Endothelial cell of umbilical vein (primary cell): ENCODE results near the gene TRIM61. TPM values are rescaled to one million over a fixed set of nuclear protein-coding genes. Genes with fewer than 3 reads are reported as not detected.
"Not testable (repeated sequence)": the region's sequence is repeated elsewhere in the genome, so short reads cannot be mapped to it uniquely, and the experiment has no call there.

ENCODE experiments used
- BruUV-seq: library from RNA; stranded (reverse); fragments of 400-500 nt; replicated peaks from 2 replicates; lab custom pipeline; 2021; lab: Mats Ljungman, UMichigan
- CTCF ChIA-PET: fragments of 300-600, 350-600 bp; sonication (Branson Sonifier 250); formaldehyde crosslinking; loops from one replicate; lab custom pipeline; 2021; ENCODE audit warnings: antibody characterized with exemption, inconsistent platforms; lab: Charles Lee
- POLR2A ChIA-PET: fragments of 300-600, 350-600 bp; sonication (Branson Sonifier 250); formaldehyde crosslinking; loops from one replicate; lab custom pipeline; 2021; ENCODE audit warnings: antibody characterized with exemption, inconsistent platforms; lab: Charles Lee
- DNase-seq: peaks from one replicate; pipeline ENCODE4 v3.0.0-alpha.2; 2011; ENCODE audit warnings: low read depth, low spot score
- FAIRE-seq: peaks from 2 replicates; lab custom pipeline; 2011; peaks lifted over from hg19 to GRCh38; lab: Jason Lieb, UNC
- H2AFZ ChIP-seq: 2 replicates; pipeline ENCODE4 v1.6.0; 2012; ENCODE audit warnings: low read depth, low read length, control low read depth, inconsistent platforms
- H3K27ac ChIP-seq: 2 replicates; pipeline ENCODE4 v1.5.1; 2011; ENCODE audit warnings: low read depth, mild to moderate bottlenecking, control low read depth, low read length, moderate library complexity; ENCODE audit not compliant: insufficient read depth
- H3K27me3 ChIP-seq, 2 experiments: 2 replicates each; pipeline versions ENCODE4 v1.6.0 to v1.6.1; 2011; ENCODE audit warnings: low read length in 2 of 2, mixed read lengths in 1 of 2; ENCODE audit not compliant: control insufficient read depth in 2 of 2, insufficient read depth in 2 of 2
- H3K36me3 ChIP-seq, 2 experiments: 2 replicates in 1 of 2; 3 replicates in 1 of 2; pipeline ENCODE4 v1.5.1; 2011; ENCODE audit warnings: low read length in 2 of 2, mild to moderate bottlenecking in 1 of 2, moderate library complexity in 1 of 2; ENCODE audit not compliant: control insufficient read depth in 2 of 2, insufficient read depth in 2 of 2; ENCODE audit errors: extremely low read depth in 1 of 2
- H3K4me1 ChIP-seq: 3 replicates; pipeline ENCODE4 v1.5.1; 2011; ENCODE audit warnings: mild to moderate bottlenecking, low read length; ENCODE audit not compliant: control insufficient read depth, insufficient read depth; ENCODE audit errors: extremely low read depth
- H3K4me2 ChIP-seq: 2 replicates; pipeline ENCODE4 v1.6.1; 2011; ENCODE audit warnings: low read length, control low read depth, mixed read lengths; ENCODE audit not compliant: insufficient read depth
- H3K4me3 ChIP-seq, 3 experiments: fragments of 200-600 bp in 1 of 3; sonication (generic), shearing (Covaris generic) in 1 of 3; replicated peaks in 1 of 3; 2 replicates each; pipeline ENCODE4 v1.5.1; 2011 to 2016; ENCODE audit warnings: control low read depth in 3 of 3, low read length in 3 of 3, mild to moderate bottlenecking in 2 of 3, inconsistent platforms in 1 of 3, low read depth in 1 of 3, moderate library complexity in 1 of 3; ENCODE audit not compliant: insufficient read depth in 1 of 3
- H3K79me2 ChIP-seq: 2 replicates; pipeline ENCODE4 v1.6.0; 2012; ENCODE audit warnings: low read length, inconsistent platforms; ENCODE audit not compliant: control insufficient read depth, insufficient read depth
- H3K9ac ChIP-seq: replicated peaks from 2 replicates; pipeline ENCODE3; 2011; ENCODE audit warnings: low read length, control low read depth; ENCODE audit not compliant: insufficient read depth; ENCODE audit errors: extremely low read depth
- H3K9me1 ChIP-seq: replicated peaks from 3 replicates; pipeline ENCODE4 v1.6.0; 2011; ENCODE audit warnings: mild to moderate bottlenecking, low read length; ENCODE audit not compliant: control insufficient read depth, insufficient read depth; ENCODE audit errors: extremely low read depth
- H3K9me3 ChIP-seq: replicated peaks from 2 replicates; pipeline ENCODE4 v1.5.1; 2012; ENCODE audit warnings: low read length, inconsistent platforms; ENCODE audit not compliant: control insufficient read depth, insufficient read depth
- H4K20me1 ChIP-seq: replicated peaks from 2 replicates; pipeline ENCODE3; 2011; ENCODE audit warnings: mild to moderate bottlenecking, low read length; ENCODE audit not compliant: control insufficient read depth, insufficient read depth; ENCODE audit errors: extremely low read depth
- EZH2 ChIP-seq: IDR thresholded peaks from 2 replicates; pipeline ENCODE4 v1.6.1; 2012; ENCODE audit warnings: borderline replicate concordance, low read depth, mild to moderate bottlenecking, moderate library complexity, low read length, inconsistent platforms; ENCODE audit not compliant: severe bottlenecking
- FOS ChIP-seq: IDR thresholded peaks from 2 replicates; pipeline ENCODE4 v1.6.1; 2011; ENCODE audit warnings: mild to moderate bottlenecking, low read length, moderate library complexity, borderline replicate concordance; ENCODE audit not compliant: insufficient read depth
- GATA2 ChIP-seq: IDR thresholded peaks from 2 replicates; pipeline ENCODE4 v1.7.0; 2011; ENCODE audit warnings: low read depth, mild to moderate bottlenecking, moderate library complexity, mixed read lengths, low read length; ENCODE audit not compliant: insufficient read length, insufficient read depth
- JUN ChIP-seq: IDR thresholded peaks from 2 replicates; pipeline ENCODE4 v1.6.1; 2011; ENCODE audit warnings: borderline replicate concordance, low read depth; ENCODE audit not compliant: insufficient read length, insufficient read depth
- MYC ChIP-seq: IDR thresholded peaks from one replicate; pipeline ENCODE4 v1.6.1; 2011; ENCODE audit warnings: mild to moderate bottlenecking, low read depth, low read length
- POLR2A ChIP-seq: IDR thresholded peaks from 2 replicates; pipeline ENCODE4 v1.6.1; 2012; ENCODE audit warnings: low read depth, mild to moderate bottlenecking, control low read depth, low read length
- POLR2AphosphoS5 ChIP-seq: IDR thresholded peaks from 2 replicates; pipeline ENCODE4 v1.6.1; 2012; ENCODE audit warnings: low read depth, mild to moderate bottlenecking, control low read depth, low read length, moderate library complexity; ENCODE audit not compliant: insufficient read depth
- dilution Hi-C: fragments of 300-500 bp; cut with MboI; formaldehyde crosslinking; loops from one replicate; pipeline ENCODE4 v1.15.0; 2019; ENCODE audit warnings: low sequenced_read_pairs; ENCODE audit not compliant: extremely low pct_ligation_motif_present
- intact Hi-C: fragments of 100-400 bp; cut with micrococcal nuclease; formaldehyde crosslinking; loops from one replicate; pipeline ENCODE4 v1.10.0; 2022
- polyA plus RNA-seq, 4 experiments: library from polyadenylated mRNA; depleted of rRNA in 3 of 4; stranded (reverse) in 3 of 4; unstranded in 1 of 4; fragments of >200 nt; gene quantifications; 2 replicates each; pipeline versions ENCODE4 v1.2.1 to v1.2.3, GENCODE V29; 2011 to 2012; ENCODE audit warnings: missing spikeins in 1 of 4
- total RNA-seq: library from RNA; stranded (reverse); gene quantifications from 2 replicates; pipeline ENCODE4 v1.2.3, GENCODE V29; 2021
- TF ChIP-seq, protein P1 (sequence below), 2 donors: IDR thresholded peaks; 1 replicate in 1 of 2; 2 replicates in 1 of 2; pipeline ENCODE4 v1.5.1; 2011; ENCODE audit warnings: low read length in 2 of 2, mild to moderate bottlenecking in 2 of 2, moderate library complexity in 2 of 2, control low read depth in 1 of 2, inconsistent platforms in 1 of 2, low read depth in 1 of 2; ENCODE audit not compliant: insufficient read depth in 1 of 2; ENCODE audit errors: extremely low read depth in 1 of 2
- TF ChIP-seq, protein P2 (sequence below): IDR thresholded peaks from 2 replicates; pipeline ENCODE4 v1.6.1; 2011; ENCODE audit not compliant: insufficient read depth, insufficient read length

TRIM61 gene
- total and polyA plus RNA-seq, 2 donors (not counting 3 experiments of a cell fraction or from before 2014, with no cell fraction given): 0.22 TPM; not detected in 1

DNA sequence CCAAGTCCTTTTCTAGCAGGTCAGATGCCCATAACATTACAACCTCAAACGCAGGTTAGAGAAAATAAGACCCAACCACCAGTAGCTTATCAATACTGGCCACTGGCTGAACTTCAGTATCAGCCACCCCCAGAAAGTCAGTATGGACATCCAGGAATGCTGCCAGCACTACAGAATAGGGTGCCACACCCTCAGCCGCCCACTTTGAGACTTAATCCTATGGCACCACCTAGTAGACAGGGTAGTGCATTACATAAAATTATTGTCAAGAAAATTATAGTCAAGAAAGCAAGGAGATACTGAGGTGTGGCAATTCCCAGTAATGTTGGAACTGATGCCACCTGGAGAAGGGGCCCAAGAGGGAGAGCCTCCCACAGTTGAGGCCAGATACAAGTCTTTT is 19.9 kb upstream of the TRIM61 start:
- BruUV-seq: no TSS peak
- ChIA-PET CTCF (no interaction called here), POLR2A (no interaction called here)
- FAIRE-seq: no peak
- H4K20me1 ChIP-seq: no peaks in the 10 kb centered on the region
- no peak overlapping the region for H3K9ac ChIP-seq
- no peaks in the 10 kb centered on the region for H3K4me1 ChIP-seq
- no peaks in the 10 kb centered on the region for H3K79me2 ChIP-seq
- H3K4me3 ChIP-seq: no peak overlapping the region
- no peaks in the 10 kb centered on the region for H3K9me1 ChIP-seq
- no peaks in the 10 kb centered on the region for H3K27me3 ChIP-seq
- no peaks in the 10 kb centered on the region for H3K9me3 ChIP-seq
- intact Hi-C loops (no loop called here), dilution Hi-C loops (no loop called here)
- no peak overlapping the region for H2AFZ ChIP-seq
- TF ChIP-seq JUN (no peak), POLR2A (no peak), FOS (no peak), MYC (no peak), GATA2 (no peak), POLR2AphosphoS5 (no peak), EZH2 (no peak)
- TF ChIP-seq, protein P1, sequence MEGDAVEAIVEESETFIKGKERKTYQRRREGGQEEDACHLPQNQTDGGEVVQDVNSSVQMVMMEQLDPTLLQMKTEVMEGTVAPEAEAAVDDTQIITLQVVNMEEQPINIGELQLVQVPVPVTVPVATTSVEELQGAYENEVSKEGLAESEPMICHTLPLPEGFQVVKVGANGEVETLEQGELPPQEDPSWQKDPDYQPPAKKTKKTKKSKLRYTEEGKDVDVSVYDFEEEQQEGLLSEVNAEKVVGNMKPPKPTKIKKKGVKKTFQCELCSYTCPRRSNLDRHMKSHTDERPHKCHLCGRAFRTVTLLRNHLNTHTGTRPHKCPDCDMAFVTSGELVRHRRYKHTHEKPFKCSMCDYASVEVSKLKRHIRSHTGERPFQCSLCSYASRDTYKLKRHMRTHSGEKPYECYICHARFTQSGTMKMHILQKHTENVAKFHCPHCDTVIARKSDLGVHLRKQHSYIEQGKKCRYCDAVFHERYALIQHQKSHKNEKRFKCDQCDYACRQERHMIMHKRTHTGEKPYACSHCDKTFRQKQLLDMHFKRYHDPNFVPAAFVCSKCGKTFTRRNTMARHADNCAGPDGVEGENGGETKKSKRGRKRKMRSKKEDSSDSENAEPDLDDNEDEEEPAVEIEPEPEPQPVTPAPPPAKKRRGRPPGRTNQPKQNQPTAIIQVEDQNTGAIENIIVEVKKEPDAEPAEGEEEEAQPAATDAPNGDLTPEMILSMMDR (IDR thresholded peaks at IDR 0.05; ENCODE audit: extremely low read depth in 1 of 2, insufficient read depth in 1 of 2, low read depth in 1 of 2, low read length in 2 of 2): no peak
- TF ChIP-seq, protein P2, sequence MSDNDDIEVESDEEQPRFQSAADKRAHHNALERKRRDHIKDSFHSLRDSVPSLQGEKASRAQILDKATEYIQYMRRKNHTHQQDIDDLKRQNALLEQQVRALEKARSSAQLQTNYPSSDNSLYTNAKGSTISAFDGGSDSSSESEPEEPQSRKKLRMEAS: no peak
- no peak overlapping the region for H3K4me2 ChIP-seq
- no peak overlapping the region for H3K27ac ChIP-seq
- no peaks in the 10 kb centered on the region for H3K36me3 ChIP-seq
- no peak for DNase-seq

DNA sequence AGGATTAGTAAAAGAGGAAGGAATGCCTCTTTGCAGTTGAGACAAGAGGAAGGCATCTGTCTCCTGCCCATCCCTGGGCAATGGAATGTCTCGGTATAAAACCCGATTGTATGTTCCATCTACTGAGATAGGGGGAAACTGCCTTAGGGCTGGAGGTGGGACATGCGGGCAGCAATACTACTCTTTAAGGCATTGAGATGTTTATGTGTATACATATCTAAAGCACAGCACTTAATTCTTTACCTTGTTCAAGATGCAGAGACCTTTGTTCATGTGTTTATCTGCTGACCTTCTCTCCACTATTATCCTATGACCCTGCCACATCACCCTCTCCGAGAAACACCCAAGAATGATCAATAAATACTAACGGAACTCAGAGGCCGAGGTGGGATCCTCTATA is 18.7 kb upstream of the TRIM61 start:
- H3K27me3 ChIP-seq, H3K79me2 ChIP-seq, H3K9me1 ChIP-seq, H3K4me2 ChIP-seq, intact Hi-C loops, H3K4me1 ChIP-seq, H3K4me3 ChIP-seq, FAIRE-seq, H3K27ac ChIP-seq, BruUV-seq, CTCF ChIA-PET, H4K20me1 ChIP-seq, dilution Hi-C loops, POLR2A ChIA-PET, H3K9me3 ChIP-seq, H3K9ac ChIP-seq, DNase-seq, H2AFZ ChIP-seq, H3K36me3 ChIP-seq: not testable (repeated sequence)

DNA sequence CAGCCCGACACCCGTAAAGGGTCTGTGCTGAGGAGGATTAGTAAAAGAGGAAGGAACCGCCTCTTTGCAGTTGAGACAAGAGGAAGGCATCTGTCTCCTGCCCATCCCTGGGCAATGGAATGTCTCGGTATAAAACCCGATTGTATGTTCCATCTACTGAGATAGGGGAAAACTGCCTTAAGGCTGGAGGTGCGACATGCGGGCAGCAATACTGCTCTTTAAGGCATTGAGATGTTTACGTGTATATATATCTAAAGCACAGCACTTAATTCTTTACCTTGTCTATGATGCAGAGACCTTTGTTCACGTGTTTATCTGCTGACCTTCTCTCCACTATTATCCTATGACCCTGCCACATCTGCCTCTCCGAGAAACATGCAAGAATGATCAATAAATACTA is 13.3 kb upstream of the TRIM61 start:
- H3K9me3 ChIP-seq, intact Hi-C loops, BruUV-seq, H3K4me2 ChIP-seq, H3K36me3 ChIP-seq, dilution Hi-C loops, H3K9ac ChIP-seq, H2AFZ ChIP-seq, H3K27ac ChIP-seq, H3K4me3 ChIP-seq, H4K20me1 ChIP-seq, H3K79me2 ChIP-seq, FAIRE-seq, H3K9me1 ChIP-seq, H3K4me1 ChIP-seq, H3K27me3 ChIP-seq, DNase-seq, POLR2A ChIA-PET, CTCF ChIA-PET: not testable (repeated sequence)
